HCT116 (cell line): ENCODE data around the gene ADAM23. TPM values are rescaled to one million over a fixed set of nuclear protein-coding genes. Genes with fewer than 3 reads are reported as not detected.

ENCODE experiments used
- ATAC-seq: fragments of 200-7000 bp; cut with Tn5 transposase; 2 replicates; pipeline ENCODE4 v1.9.1; 2020; ENCODE audit warnings: mild to moderate bottlenecking, moderate library complexity
- BruUV-seq: library from RNA; stranded (reverse); fragments of 400-500 nt; replicated peaks from 2 replicates; lab custom pipeline; 2021; lab: Mats Ljungman, UMichigan
- CTCF ChIA-PET: fragments of 300-600 bp; sonication (Branson Sonifier 250); formaldehyde crosslinking; loops from one replicate; lab custom pipeline; 2021; ENCODE audit warnings: antibody characterized with exemption; lab: Charles Lee
- POLR2A ChIA-PET: fragments of 300-600, 350-600 bp; sonication (Branson Sonifier 250); formaldehyde crosslinking; loops from one replicate; lab custom pipeline; 2021; ENCODE audit warnings: antibody characterized with exemption; lab: Charles Lee
- RAD21 ChIA-PET, 2 experiments: fragments of 300-600 bp; sonication (Branson Sonifier 250); formaldehyde crosslinking; loops; one replicate each; lab custom pipeline; 2023; ENCODE audit warnings: low total read pairs in 2 of 2; ENCODE audit not compliant: uncharacterized antibody in 2 of 2, unreplicated experiment in 2 of 2, low non-redundant PET in 1 of 2; lab: Charles Lee
- DNase-seq: peaks from one replicate; pipeline ENCODE4 v3.0.0-alpha.2; 2010; ENCODE audit warnings: low read depth, low spot score
- H2AFZ ChIP-seq: fragments of 200-600 bp; shearing (Covaris generic), sonication (generic); 2 replicates; pipeline ENCODE4 v1.6.1; 2017; ENCODE audit warnings: low read depth, mixed run types, mixed read lengths, antibody characterized with exemption, low read length; ENCODE audit not compliant: poor library complexity, severe bottlenecking
- H3K27ac ChIP-seq: 2 replicates; pipeline ENCODE4 v1.5.1; 2012; ENCODE audit warnings: low read depth, low read length
- H3K27me3 ChIP-seq: fragments of 200-600 bp; sonication (generic); 2 replicates; pipeline ENCODE4 v1.6.1; 2016; ENCODE audit warnings: mixed run types, low read length, mixed read lengths; ENCODE audit not compliant: insufficient read depth
- H3K36me3 ChIP-seq, 2 experiments: fragments of 200-500 bp in 1 of 2; fragments of 200-600 bp in 1 of 2; sonication (Bioruptor generic) in 1 of 2; sonication (generic) in 1 of 2; 2 replicates each; pipeline versions ENCODE4 v1.5.1 to v1.6.1; 2014 to 2016; ENCODE audit warnings: low read length in 2 of 2, inconsistent platforms in 1 of 2, mixed read lengths in 1 of 2, mixed run types in 1 of 2; ENCODE audit not compliant: insufficient read depth in 2 of 2, control insufficient read depth in 1 of 2
- H3K4me1 ChIP-seq, 2 experiments: fragments of 200-600 bp in 1 of 2; sonication (generic) in 1 of 2; 2 replicates each; pipeline versions ENCODE4 v1.5.1 to v1.6.1; 2012 to 2017; ENCODE audit warnings: low read length in 2 of 2, inconsistent platforms in 1 of 2, mild to moderate bottlenecking in 1 of 2, mixed read lengths in 1 of 2, mixed run types in 1 of 2, moderate library complexity in 1 of 2; ENCODE audit not compliant: insufficient read depth in 2 of 2, control insufficient read depth in 1 of 2
- H3K4me2 ChIP-seq: fragments of 200-600 bp; sonication (generic); 2 replicates; pipeline ENCODE4 v1.6.1; 2017; ENCODE audit warnings: mixed run types, low read length, mixed read lengths
- H3K4me3 ChIP-seq, 2 experiments: fragments of 200-600 bp in 1 of 2; sonication (generic) in 1 of 2; replicated peaks in 1 of 2; 2 replicates each; pipeline ENCODE4 v1.5.1; 2011 to 2016; ENCODE audit warnings: low read length in 2 of 2, control low read depth in 1 of 2, low read depth in 1 of 2, mild to moderate bottlenecking in 1 of 2, mixed read lengths in 1 of 2, mixed run types in 1 of 2
- H3K79me2 ChIP-seq: fragments of 200-600 bp; sonication (generic); 2 replicates; pipeline ENCODE4 v1.6.1; 2017; ENCODE audit warnings: mild to moderate bottlenecking, mixed run types, low read length, moderate library complexity, mixed read lengths; ENCODE audit not compliant: insufficient read depth
- H3K9ac ChIP-seq: fragments of 200-600 bp; sonication (generic); 2 replicates; pipeline ENCODE4 v1.6.1; 2016; ENCODE audit warnings: low read length, mixed read lengths
- H3K9me2 ChIP-seq: fragments of 200-600 bp; sonication (generic), shearing (Covaris generic); 2 replicates; pipeline ENCODE4 v1.6.1; 2017; ENCODE audit warnings: mixed run types, mild to moderate bottlenecking, moderate library complexity; ENCODE audit not compliant: insufficient read depth
- H3K9me3 ChIP-seq, 2 experiments: fragments of 200-500 bp in 1 of 2; fragments of 200-600 bp in 1 of 2; sonication (Bioruptor generic) in 1 of 2; sonication (generic) in 1 of 2; 2 replicates each; pipeline ENCODE4 v1.6.1; 2014 to 2017; ENCODE audit warnings: low read length in 2 of 2, mixed read lengths in 2 of 2, inconsistent platforms in 1 of 2, low read depth in 1 of 2, mild to moderate bottlenecking in 1 of 2, mixed run types in 1 of 2, moderate library complexity in 1 of 2; ENCODE audit not compliant: control insufficient read depth in 1 of 2, insufficient read depth in 1 of 2
- H4K20me1 ChIP-seq: fragments of 200-600 bp; sonication (generic), shearing (Covaris generic); 2 replicates; pipeline ENCODE4 v1.6.1; 2017; ENCODE audit warnings: mixed run types, mild to moderate bottlenecking, moderate library complexity; ENCODE audit not compliant: insufficient read depth
- CEBPB ChIP-seq: IDR thresholded peaks from 2 replicates; pipeline ENCODE4 v1.6.1; 2012; ENCODE audit warnings: low read depth
- EGR1 ChIP-seq: IDR thresholded peaks from 2 replicates; pipeline ENCODE4 v1.6.1; 2012; ENCODE audit warnings: low read depth
- EZH2phosphoT487 ChIP-seq: fragments of 200-600 bp; IDR thresholded peaks from 2 replicates; pipeline ENCODE4 v1.6.1; 2018; ENCODE audit warnings: antibody characterized with exemption, borderline replicate concordance
- FOSL1 ChIP-seq: IDR thresholded peaks from 2 replicates; pipeline ENCODE4 v1.6.1; 2012; ENCODE audit warnings: low read depth
- JUND ChIP-seq: IDR thresholded peaks from 2 replicates; pipeline ENCODE4 v1.6.1; 2012
- POLR2AphosphoS5 ChIP-seq: IDR thresholded peaks from 2 replicates; pipeline ENCODE4 v1.6.1; 2011; ENCODE audit warnings: mild to moderate bottlenecking, low read depth, low read length, moderate library complexity
- SP1 ChIP-seq: IDR thresholded peaks from 2 replicates; pipeline ENCODE4 v1.6.1; 2012; ENCODE audit warnings: low read depth
- ZFX ChIP-seq: fragments of 450-650 bp; IDR thresholded peaks from 2 replicates; pipeline ENCODE4 v1.6.1; 2017
- intact Hi-C: fragments of 100-400 bp; cut with micrococcal nuclease; formaldehyde crosslinking; loops from 2 replicates; pipeline ENCODE4 v1.10.0; 2022
- total RNA-seq: library from RNA; stranded (reverse); gene quantifications from one replicate; pipeline ENCODE4 v1.2.1, GENCODE V29; 2021; ENCODE audit not compliant: unreplicated experiment
- TF ChIP-seq, protein P1 (sequence below): IDR thresholded peaks from 2 replicates; pipeline ENCODE4 v1.6.1; 2011; ENCODE audit warnings: mild to moderate bottlenecking, low read length, moderate library complexity; ENCODE audit not compliant: insufficient replicate concordance; ENCODE audit errors: extremely low read depth

ADAM23 gene
- total RNA-seq, 1 experiment from 2014 or later, result 0.10 TPM

DNA sequence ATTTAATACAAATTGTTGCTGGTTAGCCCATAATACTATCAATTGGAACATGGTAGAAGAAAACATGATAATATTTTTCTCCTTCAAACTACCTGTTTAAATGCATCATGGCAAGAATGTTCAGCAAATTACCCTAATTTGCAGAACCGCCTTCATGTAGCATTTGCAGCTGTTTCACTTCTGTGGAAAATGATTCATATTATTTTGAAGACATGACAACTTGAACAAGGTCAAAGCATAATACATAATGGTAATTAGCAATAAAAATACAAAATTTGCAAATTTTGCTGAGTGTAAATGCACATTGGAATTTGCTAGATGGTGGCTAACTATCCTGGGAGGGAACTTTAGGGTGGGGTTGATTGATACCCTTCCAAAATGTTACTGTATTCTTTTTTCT is 30.8 kb downstream of the ADAM23 start:
- ChIA-PET POLR2A (no interaction called here), CTCF (no interaction called here), RAD21 (no interaction called here)
- Histone ChIP-seq H3K27me3 (no peaks in the 10 kb centered on the region), H3K9me2 (no peaks in the 10 kb centered on the region), H3K79me2 (no peaks in the 10 kb centered on the region), H3K4me1 (no peaks in the 10 kb centered on the region), H3K27ac (no peak overlapping the region), H3K4me2 (no peak overlapping the region), H2AFZ (no peak overlapping the region), H3K36me3 (no peaks in the 10 kb centered on the region), H3K4me3 (no peak overlapping the region), H4K20me1 (no peaks in the 10 kb centered on the region), H3K9me3 (no peaks in the 10 kb centered on the region), H3K9ac (no peak overlapping the region)
- no peak for ATAC-seq
- no peak for DNase-seq
- TF ChIP-seq POLR2AphosphoS5, result no peak
- TF ChIP-seq EZH2phosphoT487, result no peak
- TF ChIP-seq, protein P1, sequence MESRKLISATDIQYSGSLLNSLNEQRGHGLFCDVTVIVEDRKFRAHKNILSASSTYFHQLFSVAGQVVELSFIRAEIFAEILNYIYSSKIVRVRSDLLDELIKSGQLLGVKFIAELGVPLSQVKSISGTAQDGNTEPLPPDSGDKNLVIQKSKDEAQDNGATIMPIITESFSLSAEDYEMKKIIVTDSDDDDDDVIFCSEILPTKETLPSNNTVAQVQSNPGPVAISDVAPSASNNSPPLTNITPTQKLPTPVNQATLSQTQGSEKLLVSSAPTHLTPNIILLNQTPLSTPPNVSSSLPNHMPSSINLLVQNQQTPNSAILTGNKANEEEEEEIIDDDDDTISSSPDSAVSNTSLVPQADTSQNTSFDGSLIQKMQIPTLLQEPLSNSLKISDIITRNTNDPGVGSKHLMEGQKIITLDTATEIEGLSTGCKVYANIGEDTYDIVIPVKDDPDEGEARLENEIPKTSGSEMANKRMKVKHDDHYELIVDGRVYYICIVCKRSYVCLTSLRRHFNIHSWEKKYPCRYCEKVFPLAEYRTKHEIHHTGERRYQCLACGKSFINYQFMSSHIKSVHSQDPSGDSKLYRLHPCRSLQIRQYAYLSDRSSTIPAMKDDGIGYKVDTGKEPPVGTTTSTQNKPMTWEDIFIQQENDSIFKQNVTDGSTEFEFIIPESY, result no peak
- no peak for TF ChIP-seq SP1
- no peak for TF ChIP-seq FOSL1
- no peak for TF ChIP-seq CEBPB
- no peak for TF ChIP-seq JUND
- no peak for TF ChIP-seq EGR1
- BruUV-seq, result no TSS peak
- intact Hi-C loops, result no loop called here

DNA sequence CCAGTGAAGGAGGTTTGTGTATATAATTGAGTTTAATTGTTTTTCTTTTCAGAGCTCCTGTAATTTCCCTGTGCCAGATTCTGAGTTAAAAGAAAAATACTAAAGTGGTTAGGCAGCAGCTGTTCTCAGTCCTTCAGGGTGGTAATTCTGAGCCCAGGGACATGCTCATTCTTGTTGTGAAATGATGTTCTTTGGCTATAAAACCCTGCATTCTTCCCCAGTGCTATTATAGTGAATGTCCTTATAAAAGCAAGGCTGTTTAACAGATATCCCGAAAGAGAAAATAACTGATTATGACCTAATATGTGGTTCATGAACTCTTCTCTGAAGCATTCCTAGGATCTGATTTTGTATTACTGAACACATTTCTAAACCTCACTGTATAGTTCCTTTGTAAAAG is 34.0 kb downstream of the ADAM23 start:
- TF ChIP-seq CEBPB (no peak), POLR2AphosphoS5 (no peak), ZFX (no peak)

More for the DNA sequence above, 34.0 kb downstream of the ADAM23 start:
- DNase-seq (no peak), ATAC-seq (no peak)
- POLR2A ChIA-PET, result no interaction called here
- H3K9me3 ChIP-seq, result no peaks in the 10 kb centered on the region
- H3K9me2 ChIP-seq, result no peaks in the 10 kb centered on the region
- CTCF ChIA-PET, result no interaction called here
- no peaks in the 10 kb centered on the region for H3K79me2 ChIP-seq
- intact Hi-C loops, result no loop called here
- no peaks in the 10 kb centered on the region for H4K20me1 ChIP-seq
- BruUV-seq, result no TSS peak
- no peak overlapping the region for H2AFZ ChIP-seq
- no peaks in the 10 kb centered on the region for H3K27me3 ChIP-seq
- H3K4me3 ChIP-seq, result no peak overlapping the region
- H3K4me1 ChIP-seq, result no peaks in the 10 kb centered on the region
- no peak overlapping the region for H3K4me2 ChIP-seq
- no peaks in the 10 kb centered on the region for H3K36me3 ChIP-seq
- H3K27ac ChIP-seq, result no peak overlapping the region
- H3K9ac ChIP-seq, result no peak overlapping the region
- RAD21 ChIA-PET, result no interaction called here
